Measurements from ENCODE around the gene GABARAPL1. TPM values are rescaled to one million over a fixed set of nuclear protein-coding genes. Genes with fewer than 3 reads are reported as not detected.

GABARAPL1 gene
- total and polyA plus RNA-seq, 9 donors, result 53.1 to 186 (median 96.1) TPM

GRCh38 chr12:10175846-10176636 is 36.6 kb upstream of the GABARAPL1 start:
- no peaks in the 10 kb centered on the region for H3K9me3 ChIP-seq
- H3K4me1 ChIP-seq (ENCODE audit: insufficient read depth), result no peaks in the 10 kb centered on the region
- intact Hi-C loops (cut with DNase I), result no loop called here
- no peak overlapping the region for H3K4me3 ChIP-seq
- H3K27me3 ChIP-seq, result no peaks in the 10 kb centered on the region
- WGBS, 3 donors, result 84 to 86% (median 84%) methylated on average over 5 of the region's 5 CpGs
- H3K36me3 ChIP-seq, result no peaks in the 10 kb centered on the region
- no peak overlapping the region for H3K27ac ChIP-seq
- no peak for DNase-seq
- no peak for TF ChIP-seq CTCF (IDR thresholded peaks at IDR 0.05)
- TF ChIP-seq POLR2A (IDR thresholded peaks at IDR 0.05), result no peak
- TF ChIP-seq EP300 (IDR thresholded peaks at IDR 0.05), result no peak

- 71 to 79% (median 71%) methylated on average over 4 of the region's 4 CpGs for WGBS, 3 donors
- no peaks in the 10 kb centered on the region for H3K9me3 ChIP-seq
- no peaks in the 10 kb centered on the region for H3K4me1 ChIP-seq (ENCODE audit: insufficient read depth)
- no peaks in the 10 kb centered on the region for H3K36me3 ChIP-seq
- H3K27ac ChIP-seq, result no peak within 1 kb of the TSS
- no peak for DNase-seq
- TF ChIP-seq POLR2A (IDR thresholded peaks at IDR 0.05), result no peak
- TF ChIP-seq CTCF (IDR thresholded peaks at IDR 0.05), result no peak
- no peak for TF ChIP-seq EP300 (IDR thresholded peaks at IDR 0.05)
- H3K4me3 ChIP-seq, result no peak within 1 kb of the TSS
- H3K27me3 ChIP-seq, result no peaks in the 10 kb centered on the region
- intact Hi-C loops (cut with DNase I), result no loop called here
Measured at GRCh38 chr12:10178821-10179220, 33.9 kb upstream of the GABARAPL1 start, which contains the start of gene TMEM52B. TMEM52B (plus strand) TSS chr12:10179032; CDS start chr12:10179575, 543 bp downstream.

- H3K4me3 ChIP-seq, result no peak overlapping the region
- H3K36me3 ChIP-seq, result no peaks in the 10 kb centered on the region
- WGBS, 3 donors, result 77 to 82% (median 78%) methylated on average over 5 of the region's 5 CpGs
- no peak overlapping the region for H3K27ac ChIP-seq
- DNase-seq, result no peak
- H3K9me3 ChIP-seq, result no peaks in the 10 kb centered on the region
- H3K27me3 ChIP-seq, result no peaks in the 10 kb centered on the region
- H3K4me1 ChIP-seq (ENCODE audit: insufficient read depth), result no peaks in the 10 kb centered on the region
- intact Hi-C loops (cut with DNase I), result no loop called here
- TF ChIP-seq EP300 (IDR thresholded peaks at IDR 0.05) (no peak), POLR2A (IDR thresholded peaks at IDR 0.05) (no peak), CTCF (IDR thresholded peaks at IDR 0.05) (no peak)
Measured at GRCh38 chr12:10179776-10180181, 32.9 kb upstream of the GABARAPL1 start.

GRCh38 chr12:10182354-10183049 is 30.2 kb upstream of the GABARAPL1 start:
- Histone ChIP-seq H3K4me1 (ENCODE audit: insufficient read depth) (no peaks in the 10 kb centered on the region), H3K27me3 (no peaks in the 10 kb centered on the region), H3K27ac (no peak overlapping the region), H3K4me3 (no peak overlapping the region), H3K36me3 (no peaks in the 10 kb centered on the region), H3K9me3 (no peaks in the 10 kb centered on the region)
- TF ChIP-seq EP300 (IDR thresholded peaks at IDR 0.05), result no peak
- TF ChIP-seq POLR2A (IDR thresholded peaks at IDR 0.05), result no peak
- TF ChIP-seq CTCF (IDR thresholded peaks at IDR 0.05), result no peak
- 63 to 71% (median 68%) methylated on average over 5 of the region's 5 CpGs for WGBS, 3 donors
- intact Hi-C loops (cut with DNase I), result no loop called here
- DNase-seq, result no peak
